Activated naive CD4-positive, alpha-beta T cell treated with anti-CD3 and anti-CD28 coated beads for 36 hours (primary cell): ENCODE data around the gene RBPJL. TPM values are rescaled to one million over a fixed set of nuclear protein-coding genes. Genes with fewer than 3 reads are reported as not detected.

Experiments used
- CTCF ChIA-PET: fragments of 350-600 bp; sonication (Branson Sonifier 250); formaldehyde crosslinking; loops from one replicate; lab custom pipeline; 2021; ENCODE audit warnings: antibody characterized with exemption; lab: Charles Lee
- DNase-seq: peaks from one replicate; pipeline ENCODE4 v3.0.0-alpha.2; 2020
- H3K27ac Mint-ChIP-seq: one replicate; pipeline ENCODE4 v1.8.0; 2021; ENCODE audit warnings: mild to moderate bottlenecking, mixed read lengths
- H3K27me3 Mint-ChIP-seq: one replicate; pipeline ENCODE4 v1.8.0; 2021; ENCODE audit warnings: low read depth, mixed read lengths
- H3K36me3 Mint-ChIP-seq: one replicate; pipeline ENCODE4 v1.8.0; 2021; ENCODE audit warnings: low read depth, mixed read lengths
- H3K4me1 Mint-ChIP-seq: one replicate; pipeline ENCODE4 v1.8.0; 2021; ENCODE audit warnings: low read depth, mixed read lengths
- H3K4me3 Mint-ChIP-seq: one replicate; pipeline ENCODE4 v1.8.0; 2021; ENCODE audit warnings: mild to moderate bottlenecking, moderate library complexity, mixed read lengths
- H3K9me3 Mint-ChIP-seq: one replicate; pipeline ENCODE4 v1.8.0; 2021; ENCODE audit warnings: mixed read lengths
- intact Hi-C: fragments of 100-400 bp; cut with micrococcal nuclease; formaldehyde crosslinking; loops from one replicate; pipeline ENCODE4 v1.15.1; 2023
- total RNA-seq, 2 experiments: library from RNA; stranded (reverse); gene quantifications; one replicate each; pipeline ENCODE4 v1.2.3, GENCODE V29; 2021

The RBPJL gene
- total RNA-seq, 2 experiments from 2014 or later, result not detected

DNA sequence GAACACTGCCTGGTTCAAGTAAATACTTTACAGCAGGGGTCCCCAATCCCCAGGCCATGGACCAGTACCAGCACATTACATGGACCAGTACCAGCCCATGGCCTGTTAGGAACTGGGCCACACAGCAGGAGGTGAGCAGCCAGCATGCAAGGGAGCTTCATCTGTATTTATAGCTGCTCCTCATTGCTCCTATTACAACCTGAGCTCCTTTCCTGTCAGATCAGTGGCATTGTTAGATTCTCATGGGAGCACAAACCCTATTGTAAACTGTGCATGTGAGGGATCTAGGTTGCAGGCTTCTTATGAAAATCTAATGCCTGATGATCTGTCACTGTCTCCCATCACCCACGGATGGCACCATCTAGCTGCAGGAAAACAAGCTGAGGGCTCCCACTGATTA, 12.0 kb upstream of the RBPJL start:
- Mint-ChIP-seq H3K27me3 (peaks cover 33% of the 10 kb centered on the region), H3K36me3 (no peaks in the 10 kb centered on the region), H3K4me1 (peaks cover 4% of the 10 kb centered on the region), H3K4me3 (no peak overlapping the region), H3K9me3 (no peaks in the 10 kb centered on the region), H3K27ac (no peak overlapping the region)
- CTCF ChIA-PET, result interaction anchor here (0.6 to 6.4 kb wide), 40 partner anchors 8 to 714 kb away, joined by 3 to 87 read pairs (median 5); partner anchors contain the start of genes MMP9 and SYS1
- intact Hi-C loops, result loop anchor here (5.0 kb wide), 2 partner anchors 282 to 327 kb away; partner anchors contain the start of gene STK4
- DNase-seq, result no peak

DNA sequence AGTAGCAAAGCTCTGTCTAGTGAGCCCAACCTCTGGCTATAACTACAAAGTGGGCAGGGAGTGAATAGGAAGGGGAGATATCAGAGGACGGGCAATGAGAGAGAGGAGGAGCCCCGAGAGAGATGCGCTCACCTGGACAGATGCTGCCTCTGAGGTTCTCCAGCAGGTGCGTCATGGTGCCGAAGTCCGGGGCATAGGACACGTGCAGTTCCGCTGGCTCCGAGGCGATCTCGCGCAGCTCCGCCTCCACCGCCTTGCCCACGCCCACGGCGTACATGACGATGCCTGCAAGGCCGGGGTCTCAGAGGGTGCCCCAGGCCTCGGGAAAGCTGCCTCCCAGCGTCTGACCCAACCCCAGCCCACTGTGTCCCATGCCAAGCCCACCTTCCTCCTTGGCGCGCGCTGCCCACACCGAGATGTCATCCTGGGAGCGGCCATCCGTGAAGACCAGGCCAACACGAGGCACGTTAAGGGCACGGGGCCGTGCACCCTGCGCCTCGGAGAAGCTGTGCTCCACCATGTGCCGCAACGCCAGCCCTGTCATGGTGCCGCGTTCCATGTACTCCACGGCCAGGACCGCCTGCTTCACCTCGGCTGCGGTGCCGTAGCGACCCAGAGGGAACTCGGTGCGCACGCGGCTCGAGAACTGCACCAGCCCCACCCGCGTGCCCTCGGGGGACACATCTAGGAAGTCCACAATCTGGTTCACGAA, 8.7 kb upstream of the RBPJL start:
- Mint-ChIP-seq H3K27me3 (peaks cover 24% of the 10 kb centered on the region), H3K36me3 (no peaks in the 10 kb centered on the region), H3K27ac (no peak overlapping the region), H3K4me1 (peaks cover 16% of the 10 kb centered on the region), H3K9me3 (no peaks in the 10 kb centered on the region), H3K4me3 (no peak overlapping the region)
- intact Hi-C loops, result no loop called here
- DNase-seq, result no peak
- CTCF ChIA-PET, result interaction anchor here (1.2 to 1.5 kb wide), 3 partner anchors 14 to 139 kb away, joined by 3 to 6 read pairs (median 4); no protein-coding TSS in a partner anchor

DNA sequence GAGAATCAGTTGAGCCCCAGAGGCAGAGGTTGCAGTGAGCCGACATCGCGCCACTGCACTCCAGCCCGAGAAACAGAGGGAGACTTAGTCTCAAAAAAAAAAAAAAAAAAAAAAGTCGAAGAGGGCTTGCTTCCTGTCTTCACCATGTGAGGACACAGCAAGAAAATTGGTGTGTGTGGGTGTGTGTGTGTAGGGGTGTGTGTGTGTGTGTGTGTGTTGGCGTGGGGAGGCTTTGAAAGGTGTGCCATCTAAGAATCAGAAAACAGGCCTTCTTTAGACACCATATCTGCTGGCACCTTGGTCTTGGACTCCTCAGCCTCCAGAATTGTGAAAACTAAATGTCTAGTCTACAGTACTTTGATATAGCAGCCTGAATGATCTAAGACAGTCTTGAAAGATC, 6.9 kb upstream of the RBPJL start:
- H3K4me3 Mint-ChIP-seq, result no peak overlapping the region
- no peaks in the 10 kb centered on the region for H3K36me3 Mint-ChIP-seq
- H3K9me3 Mint-ChIP-seq, result no peaks in the 10 kb centered on the region

DNA sequence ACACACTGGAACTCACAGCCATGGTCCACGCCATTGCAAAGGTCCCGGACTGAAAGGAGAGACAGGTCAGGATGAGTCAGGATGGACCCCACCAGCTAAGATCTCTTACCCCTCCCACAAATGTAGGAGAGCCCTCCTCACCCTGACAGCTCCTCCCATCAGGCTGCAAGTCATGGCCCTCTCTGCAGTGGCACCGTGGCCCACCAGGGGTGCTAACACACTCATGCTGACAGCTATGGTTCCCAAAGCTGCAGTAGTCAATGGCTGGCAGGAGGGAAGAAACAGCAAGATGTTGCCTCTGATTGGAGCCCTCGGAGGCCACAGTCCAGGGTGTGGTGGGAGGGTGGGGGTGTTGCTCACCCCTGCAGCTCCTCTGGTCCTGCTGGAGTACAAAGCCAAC, 5.7 kb upstream of the RBPJL start:
- H3K4me3 Mint-ChIP-seq, result no peak overlapping the region
- peaks cover 17% of the 10 kb centered on the region for H3K4me1 Mint-ChIP-seq
- H3K36me3 Mint-ChIP-seq, result no peaks in the 10 kb centered on the region
- H3K27me3 Mint-ChIP-seq, result peaks cover 32% of the 10 kb centered on the region
- peak; percentile 63 for DNase-seq
- no peak overlapping the region for H3K27ac Mint-ChIP-seq
- no peaks in the 10 kb centered on the region for H3K9me3 Mint-ChIP-seq
- CTCF ChIA-PET, result interaction anchor here (0.6 to 5.9 kb wide), 6 partner anchors 9 to 524 kb away, joined by 3 to 87 read pairs (median 5); no protein-coding TSS in a partner anchor
- intact Hi-C loops, result no loop called here

More for the DNA sequence above, 6.9 kb upstream of the RBPJL start:
- CTCF ChIA-PET, result no interaction called here
- Mint-ChIP-seq H3K27me3 (peaks cover 28% of the 10 kb centered on the region), H3K27ac (no peak overlapping the region), H3K4me1 (peaks cover 17% of the 10 kb centered on the region)
- no peak for DNase-seq
- intact Hi-C loops, result no loop called here

DNA sequence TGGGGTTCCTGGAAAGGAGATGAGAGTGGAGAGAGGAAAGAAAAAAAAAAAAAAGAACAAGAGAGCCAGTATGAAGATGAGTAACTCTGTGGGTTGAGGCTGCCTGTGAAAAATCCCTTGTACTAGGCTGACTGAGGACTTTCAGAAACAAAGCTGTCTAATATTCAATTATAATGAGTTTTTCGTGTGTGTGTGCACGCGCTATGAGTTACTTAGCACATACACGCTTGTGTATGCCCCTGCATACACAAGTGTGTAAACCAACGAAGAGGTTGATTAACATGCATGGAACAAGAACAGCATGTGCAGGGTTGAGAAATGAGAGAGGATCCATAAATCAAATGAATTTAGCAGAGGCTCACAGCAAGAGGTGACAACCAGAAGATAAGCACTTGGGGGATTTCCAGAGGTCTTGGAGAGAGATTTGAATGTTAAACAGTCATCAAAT, 4.8 kb upstream of the RBPJL start:
- CTCF ChIA-PET, result interaction anchor here (0.7 to 5.9 kb wide), 5 partner anchors 9 to 525 kb away, joined by 4 to 87 read pairs (median 5); no protein-coding TSS in a partner anchor
- peak overlapping the region; percentile 43 for H3K27ac Mint-ChIP-seq
- peaks cover 17% of the 10 kb centered on the region for H3K4me1 Mint-ChIP-seq
- no peak overlapping the region for H3K4me3 Mint-ChIP-seq
- peak; percentile 28 for DNase-seq
- no peaks in the 10 kb centered on the region for H3K9me3 Mint-ChIP-seq
- intact Hi-C loops, result no loop called here
- H3K27me3 Mint-ChIP-seq, result peaks cover 32% of the 10 kb centered on the region
- no peaks in the 10 kb centered on the region for H3K36me3 Mint-ChIP-seq

DNA sequence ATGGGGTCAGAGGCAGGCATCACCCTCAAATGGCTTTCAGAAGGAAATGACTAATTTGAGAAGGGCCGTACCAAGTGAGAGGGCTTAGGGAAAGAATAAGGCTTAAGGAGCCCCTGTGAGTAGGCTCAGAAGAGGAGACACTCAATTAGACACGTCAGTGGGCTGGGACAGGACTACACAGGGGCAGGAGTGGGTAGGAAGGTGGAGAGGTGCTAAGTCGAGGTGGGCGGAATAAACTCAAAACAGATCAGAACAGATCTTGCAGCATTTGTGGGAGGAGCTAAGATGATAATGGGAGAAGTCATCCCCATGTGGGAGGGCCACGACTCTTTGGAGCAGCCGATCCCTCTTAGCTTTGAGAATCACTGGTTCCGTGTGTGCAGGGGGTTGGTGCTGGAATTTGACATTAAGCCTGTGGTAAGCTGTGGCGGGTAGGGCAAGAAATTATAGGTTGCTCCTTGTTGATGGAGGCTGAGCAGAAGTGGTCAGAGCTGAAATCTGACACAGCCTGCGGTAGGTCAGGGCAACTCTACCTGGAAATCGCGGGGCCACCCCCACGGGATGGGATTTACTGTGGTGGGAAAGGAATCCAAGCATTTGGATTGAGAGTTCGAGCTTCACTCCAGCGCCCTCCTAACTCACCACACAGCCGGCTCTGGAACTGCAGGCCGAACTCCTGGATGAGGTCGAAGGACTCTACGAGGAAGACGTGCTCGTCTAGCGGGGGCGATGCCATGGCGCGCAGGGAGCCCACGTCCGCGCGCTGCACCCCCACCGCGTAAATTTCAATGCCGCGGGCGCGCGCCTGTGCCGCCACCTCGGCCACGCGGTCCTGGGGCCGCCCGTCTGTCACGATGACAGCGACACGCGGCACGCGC, 2.8 kb upstream of the RBPJL start:
- H3K27me3 Mint-ChIP-seq, result peaks cover 37% of the 10 kb centered on the region
- H3K4me1 Mint-ChIP-seq, result peaks cover 17% of the 10 kb centered on the region
- H3K9me3 Mint-ChIP-seq, result no peaks in the 10 kb centered on the region
- CTCF ChIA-PET, result interaction anchor here (0.5 to 5.9 kb wide), 8 partner anchors 8 to 664 kb away, joined by 3 to 87 read pairs (median 4); no protein-coding TSS in a partner anchor
- no peak overlapping the region for H3K27ac Mint-ChIP-seq
- intact Hi-C loops, result no loop called here
- H3K36me3 Mint-ChIP-seq, result no peaks in the 10 kb centered on the region
- no peak overlapping the region for H3K4me3 Mint-ChIP-seq
- DNase-seq, result no peak

DNA sequence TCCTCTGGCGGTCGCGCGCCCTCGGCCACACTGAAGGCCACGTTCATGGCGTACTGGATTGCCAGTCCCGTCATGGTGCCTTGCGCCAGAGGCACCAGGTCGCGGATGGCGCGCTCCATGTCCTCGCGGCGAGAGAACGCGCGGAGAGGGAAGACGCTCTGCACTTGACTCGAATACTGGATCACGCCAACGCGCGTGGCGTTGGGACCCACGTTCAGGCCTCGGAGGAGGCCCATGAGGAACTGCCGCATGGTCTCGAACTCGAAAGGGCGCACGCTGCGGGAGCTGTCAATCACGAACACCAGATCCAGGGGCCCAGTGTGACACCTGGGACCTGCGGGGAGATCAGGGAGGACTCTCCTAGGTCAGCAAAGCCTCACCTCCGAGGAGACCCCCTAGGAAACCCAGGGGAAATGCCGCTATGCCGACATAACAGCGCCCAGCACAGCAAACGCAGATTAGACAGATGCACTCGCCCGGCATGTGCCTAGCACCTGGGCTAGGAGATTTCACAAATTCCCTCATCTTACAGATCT, 2.1 kb upstream of the RBPJL start:
- no peak for DNase-seq
- H3K4me1 Mint-ChIP-seq, result peaks cover 17% of the 10 kb centered on the region
- H3K27me3 Mint-ChIP-seq, result peaks cover 37% of the 10 kb centered on the region
- no peaks in the 10 kb centered on the region for H3K9me3 Mint-ChIP-seq
- no peak overlapping the region for H3K4me3 Mint-ChIP-seq
- CTCF ChIA-PET, result interaction anchor here (0.9 to 5.9 kb wide), 4 partner anchors 12 to 132 kb away, joined by 3 to 87 read pairs (median 4); no protein-coding TSS in a partner anchor
- intact Hi-C loops, result no loop called here
- H3K27ac Mint-ChIP-seq, result no peak overlapping the region
- H3K36me3 Mint-ChIP-seq, result no peaks in the 10 kb centered on the region

DNA sequence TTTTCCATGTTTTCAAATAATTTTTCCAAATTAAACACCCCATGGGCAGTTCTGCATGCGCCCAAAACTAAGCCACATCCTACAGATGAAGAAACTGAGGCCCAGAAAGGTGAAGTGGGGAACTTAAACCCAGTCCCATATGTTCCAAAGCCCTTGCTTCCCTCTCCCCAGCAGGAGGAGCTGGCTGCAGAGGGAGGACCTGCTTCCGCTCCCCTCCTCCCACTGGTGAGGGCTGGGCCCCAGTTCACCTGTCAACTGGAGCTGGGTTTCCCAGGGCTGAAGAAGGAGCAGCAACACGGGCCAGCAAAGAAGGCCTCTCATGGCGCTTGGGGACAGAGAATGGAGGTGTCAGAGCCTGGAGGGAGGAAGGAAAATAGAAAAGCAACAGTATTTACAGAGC, 1.4 kb upstream of the RBPJL start:
- Mint-ChIP-seq H3K4me3 (no peak overlapping the region), H3K9me3 (no peaks in the 10 kb centered on the region), H3K36me3 (no peaks in the 10 kb centered on the region), H3K27me3 (peaks cover 40% of the 10 kb centered on the region), H3K27ac (no peak overlapping the region), H3K4me1 (peaks cover 17% of the 10 kb centered on the region)
- DNase-seq, result no peak
- CTCF ChIA-PET, result interaction anchor here (5.9 kb wide), 1 partner anchor 13 kb away, joined by 87 read pairs; no protein-coding TSS in a partner anchor
- intact Hi-C loops, result no loop called here

DNA sequence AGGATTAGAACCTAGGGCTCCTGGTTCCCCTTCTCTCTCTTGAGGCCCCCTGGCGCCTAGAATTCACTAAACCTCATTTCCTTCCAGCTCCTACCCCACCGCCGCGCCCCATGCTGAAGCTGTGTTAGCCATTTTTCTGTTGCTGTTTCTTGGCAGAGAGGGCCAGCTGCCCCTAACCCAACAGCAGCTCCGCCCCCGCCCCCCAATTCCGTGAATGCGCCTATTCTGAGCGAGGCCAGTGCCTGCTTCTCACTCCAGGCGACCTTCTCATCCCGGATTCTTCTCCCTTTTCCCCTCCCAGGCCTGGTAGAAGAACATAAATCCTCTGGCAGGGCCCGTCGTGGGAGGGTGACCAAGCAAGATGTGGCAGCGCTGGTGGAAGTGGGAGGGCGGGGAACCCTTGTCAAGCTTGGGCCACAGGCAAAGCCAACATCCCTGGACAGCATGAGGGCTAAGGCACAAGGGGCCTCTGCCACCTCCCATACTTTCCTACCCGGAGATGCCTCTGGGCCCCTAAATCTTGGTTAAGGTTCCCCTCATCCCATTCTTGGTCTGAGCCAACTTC, 518 bp downstream of the RBPJL start:
- intact Hi-C loops, result no loop called here
- H3K4me1 Mint-ChIP-seq, result peaks cover 14% of the 10 kb centered on the region
- H3K4me3 Mint-ChIP-seq, result no peak overlapping the region
- no peaks in the 10 kb centered on the region for H3K36me3 Mint-ChIP-seq
- DNase-seq, result no peak
- no peak overlapping the region for H3K27ac Mint-ChIP-seq
- CTCF ChIA-PET, result interaction anchor here (0.8 to 1.0 kb wide), 2 partner anchors 13 to 130 kb away, joined by 3 to 7 read pairs; no protein-coding TSS in a partner anchor
- H3K27me3 Mint-ChIP-seq, result peaks cover 58% of the 10 kb centered on the region
- no peaks in the 10 kb centered on the region for H3K9me3 Mint-ChIP-seq

DNA sequence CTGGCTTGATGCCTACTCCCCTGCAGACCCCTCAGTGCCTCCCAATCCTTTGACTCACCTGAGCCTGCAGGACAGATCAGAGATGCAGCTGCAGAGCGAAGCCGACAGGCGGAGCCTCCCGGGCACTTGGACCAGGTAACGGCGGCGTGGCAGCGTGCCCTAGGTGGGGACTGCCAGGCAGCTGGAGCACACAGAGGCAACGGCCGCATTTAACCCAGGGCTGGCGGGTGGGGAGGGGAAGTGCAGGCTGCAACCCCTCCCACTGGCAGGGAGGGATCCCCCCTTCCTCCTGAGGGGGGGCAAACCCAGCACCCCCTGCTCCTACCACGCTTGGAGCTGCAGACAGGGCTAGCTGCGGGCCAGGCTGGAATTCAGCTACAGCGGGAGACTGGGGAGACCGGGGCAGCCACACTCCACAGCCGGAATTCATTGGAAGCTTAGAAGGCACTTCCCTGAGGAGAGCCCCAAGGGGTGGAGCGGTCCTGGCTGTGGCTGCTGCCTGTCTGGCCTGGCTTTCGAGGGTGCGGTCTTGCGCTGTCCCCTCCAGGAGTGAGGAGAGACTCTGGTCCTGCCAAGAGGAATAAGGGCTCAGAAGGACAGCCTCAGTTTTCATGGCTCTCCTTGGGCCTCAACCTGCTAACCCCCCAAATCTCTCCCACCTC, 1.6 kb downstream of the RBPJL start, which contains the start of gene MATN4:
TSS of gene MATN4 (minus strand) at position 183 of the 662 bp plus-strand sequence. CDS start 2,717 bp downstream, outside the sequence.
- Mint-ChIP-seq H3K27ac (no peak within 1 kb of the TSS), H3K4me3 (no peak within 1 kb of the TSS), H3K36me3 (no peaks in the 10 kb centered on the region), H3K27me3 (peaks cover 58% of the 10 kb centered on the region), H3K4me1 (peaks cover 13% of the 10 kb centered on the region), H3K9me3 (no peaks in the 10 kb centered on the region)
- CTCF ChIA-PET, result interaction anchor here (0.6 to 1.5 kb wide), 3 partner anchors 10 to 142 kb away, joined by 3 to 7 read pairs (median 3); no protein-coding TSS in a partner anchor
- DNase-seq, result no peak
- intact Hi-C loops, result no loop called here

DNA sequence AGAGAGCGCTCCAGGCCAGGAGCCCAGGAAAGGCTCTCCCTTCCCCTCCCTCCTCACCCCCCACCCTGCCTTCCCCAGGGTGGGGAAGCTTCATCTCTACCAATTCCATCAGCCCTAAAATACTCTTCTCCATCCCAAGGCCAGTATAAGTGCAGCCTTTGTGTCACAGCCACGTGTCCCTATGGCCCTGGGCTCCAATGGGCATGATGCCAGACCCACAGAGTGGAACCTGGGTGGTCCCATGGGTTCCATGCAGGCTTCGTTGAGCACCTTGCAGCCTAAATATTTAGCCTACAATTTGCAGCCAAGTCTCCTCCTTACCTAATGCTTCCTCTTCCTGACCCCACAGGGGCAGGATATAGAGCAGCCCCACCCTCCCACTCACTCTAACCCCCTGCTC, 2.4 kb downstream of the RBPJL start:
- no peak for DNase-seq
- CTCF ChIA-PET, result interaction anchor here (1.5 kb wide), 1 partner anchor 141 kb away, joined by 3 read pairs; no protein-coding TSS in a partner anchor
- intact Hi-C loops, result no loop called here
- Mint-ChIP-seq H3K9me3 (no peaks in the 10 kb centered on the region), H3K4me3 (no peak overlapping the region), H3K36me3 (no peaks in the 10 kb centered on the region), H3K4me1 (peaks cover 8% of the 10 kb centered on the region), H3K27ac (no peak overlapping the region), H3K27me3 (peaks cover 56% of the 10 kb centered on the region)
